Posterior vena cava (tissue), 2 donors: ENCODE results near the gene OSBPL2. TPM values are rescaled to one million over a fixed set of nuclear protein-coding genes. Genes with fewer than 3 reads are reported as not detected.

Source experiments
- DNase-seq: peaks from one replicate; pipeline ENCODE4 v3.0.0-alpha.2; 2020; ENCODE audit warnings: low spot score
- intact Hi-C, 2 donors: fragments of 100-400 bp; cut with DNase I; formaldehyde crosslinking; loops; one replicate each; pipeline versions ENCODE4 v1.14.1 to v1.14.2; 2022 to 2023
- total RNA-seq, 2 donors: library from RNA; stranded (reverse); fragmentation: NEBNext Ultra II Directional; extraction: Animal tissue kit (Norgen Biotek cat#: 25700); gene quantifications; one replicate each; pipeline ENCODE4 v1.2.1, GENCODE V29; 2021
- donor health status: DM: yes; HTN: yes; CAD: no.
- donor health status: DM: yes; HTN: yes; CAD: no.

Gene OSBPL2
- total RNA-seq, 2 donors from 2014 or later: 31.8 to 34.7 TPM

GRCh38 chr20:62219101-62219991, 19.0 kb upstream of the OSBPL2 start:
- DNase-seq: no peak

GRCh38 chr20:62219992-62220665, 18.2 kb upstream of the OSBPL2 start, which contains the start of gene HRH3:
TSS of gene HRH3 (minus strand) at chr20:62220278. CDS start at chr20:62219970, 308 bp downstream.
- intact Hi-C loops: no loop called here
- no peak for DNase-seq

More at GRCh38 chr20:62219101-62219991, 19.0 kb upstream of the OSBPL2 start:
- intact Hi-C loops: no loop called here

- DNase-seq: no peak
- intact Hi-C loops: no loop called here
Measured at GRCh38 chr20:62220666-62221568, 17.4 kb upstream of the OSBPL2 start.

DNA sequence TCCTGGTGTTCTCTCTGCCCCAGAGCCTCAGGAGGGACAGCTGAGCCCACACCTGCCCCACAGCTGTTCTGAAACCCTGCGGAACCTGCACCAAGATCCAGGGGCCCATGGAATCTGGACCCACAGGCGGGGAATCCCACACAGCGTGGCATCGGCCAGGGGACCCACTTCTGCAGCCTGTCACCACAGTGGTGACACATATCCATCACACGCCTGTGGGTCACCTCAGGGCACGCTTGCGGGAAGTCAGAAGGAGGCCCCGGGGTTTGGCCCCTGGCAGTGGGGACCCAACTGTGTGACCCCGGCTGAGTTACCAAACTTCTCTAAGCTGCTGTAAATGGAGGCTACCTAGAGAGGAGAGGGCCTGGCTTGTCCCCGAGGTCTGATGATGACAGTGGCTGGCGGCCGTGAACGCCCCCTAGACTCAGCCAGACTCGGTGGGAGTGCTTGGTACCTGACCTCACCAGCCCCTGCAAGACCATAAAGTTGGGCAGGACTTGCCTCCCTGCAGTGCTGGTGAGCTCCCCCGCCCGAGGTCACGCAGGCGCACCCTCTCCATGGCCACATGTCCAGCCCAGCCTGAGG, 16.0 kb upstream of the OSBPL2 start:
- DNase-seq: no peak
- intact Hi-C loops: no loop called here

- intact Hi-C loops: no loop called here
- DNase-seq: no peak
Measured at GRCh38 chr20:62222972-62223371, 15.3 kb upstream of the OSBPL2 start.

DNA sequence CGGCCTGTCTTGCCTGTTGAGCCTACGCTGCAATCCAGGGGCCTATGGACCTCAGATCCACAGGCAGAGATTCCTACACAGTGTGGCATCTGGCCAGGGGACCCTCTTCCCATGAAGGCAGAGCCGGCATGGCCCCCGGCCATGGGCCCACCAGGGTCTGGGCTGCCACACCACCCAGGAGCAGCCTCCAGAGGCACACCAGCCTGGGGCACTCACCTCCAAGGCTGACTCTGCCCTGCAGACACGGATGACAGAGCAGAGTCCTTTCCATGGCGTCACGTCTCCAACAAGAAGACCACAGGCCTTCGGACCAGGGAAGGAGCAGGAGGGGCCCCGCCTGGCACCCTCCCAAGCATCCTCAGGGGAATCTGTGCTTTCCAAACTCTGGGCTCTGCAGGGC, 14.8 kb upstream of the OSBPL2 start:
- intact Hi-C loops: no loop called here
- no peak for DNase-seq

GRCh38 chr20:62224113-62224855, 14.0 kb upstream of the OSBPL2 start:
- intact Hi-C loops: no loop called here
- DNase-seq: no peak

DNA sequence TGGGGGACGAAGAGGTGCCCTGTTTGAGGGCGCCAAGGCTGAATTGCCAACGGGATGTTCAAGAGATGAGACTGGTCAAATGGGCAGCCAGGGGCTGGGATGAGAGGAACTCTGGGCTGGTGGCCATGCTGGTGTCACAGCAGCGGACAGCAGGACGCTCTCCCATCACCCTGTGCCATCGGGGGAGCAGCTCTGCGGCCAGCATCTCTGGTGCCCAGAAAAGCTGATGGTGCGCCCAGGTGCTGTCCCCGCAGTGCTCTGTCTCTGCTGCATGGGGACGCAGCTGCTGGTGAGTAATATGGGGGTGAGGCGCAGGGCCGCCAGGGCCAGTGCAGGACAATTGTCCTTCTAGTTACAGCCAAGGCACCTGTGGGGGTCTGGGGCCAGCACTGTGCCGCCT, 13.3 kb upstream of the OSBPL2 start:
- DNase-seq: no peak

DNA sequence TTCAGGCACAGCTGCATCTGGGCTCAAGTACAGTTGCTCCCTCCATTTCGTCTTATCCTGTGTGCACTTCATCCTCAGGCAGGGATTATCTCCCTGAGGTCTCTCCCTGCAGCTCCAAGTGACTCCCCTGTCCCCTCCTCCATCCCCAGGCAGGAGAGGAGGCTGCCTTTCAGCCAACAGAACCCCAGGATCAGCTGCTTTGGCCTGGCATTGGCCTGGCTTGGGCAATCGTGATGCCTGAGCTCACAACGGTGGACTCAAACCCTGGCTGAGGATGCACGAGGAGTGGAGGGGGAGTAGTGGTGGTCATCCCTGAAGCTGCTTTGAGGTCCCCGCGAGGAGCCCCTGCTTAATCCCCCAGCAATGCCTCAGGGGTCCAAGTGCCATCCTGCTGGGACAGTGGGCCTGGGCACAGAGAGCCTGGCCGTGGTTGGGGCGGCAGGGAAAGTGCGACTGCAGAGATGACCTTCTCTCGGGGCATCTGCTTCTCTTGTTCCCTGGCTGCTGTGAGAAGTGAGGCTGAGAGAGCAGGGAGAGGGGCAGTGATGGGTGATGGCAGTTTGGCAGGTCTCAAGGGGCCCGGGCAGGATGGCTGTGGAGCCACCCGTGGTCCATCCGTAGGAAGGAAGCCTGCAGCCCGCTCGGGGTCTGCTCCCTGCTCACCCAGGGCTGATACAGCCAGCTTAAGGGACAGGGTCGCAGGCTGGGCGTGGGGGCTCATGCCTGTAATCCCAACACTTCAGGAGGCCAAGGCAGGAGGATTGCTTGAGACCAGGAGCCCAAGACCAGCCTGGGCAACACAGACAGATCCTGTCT, 12.3 kb upstream of the OSBPL2 start:
- DNase-seq: no peak
- intact Hi-C loops: no loop called here

More for the DNA sequence above, 13.3 kb upstream of the OSBPL2 start:
- intact Hi-C loops: no loop called here

DNA sequence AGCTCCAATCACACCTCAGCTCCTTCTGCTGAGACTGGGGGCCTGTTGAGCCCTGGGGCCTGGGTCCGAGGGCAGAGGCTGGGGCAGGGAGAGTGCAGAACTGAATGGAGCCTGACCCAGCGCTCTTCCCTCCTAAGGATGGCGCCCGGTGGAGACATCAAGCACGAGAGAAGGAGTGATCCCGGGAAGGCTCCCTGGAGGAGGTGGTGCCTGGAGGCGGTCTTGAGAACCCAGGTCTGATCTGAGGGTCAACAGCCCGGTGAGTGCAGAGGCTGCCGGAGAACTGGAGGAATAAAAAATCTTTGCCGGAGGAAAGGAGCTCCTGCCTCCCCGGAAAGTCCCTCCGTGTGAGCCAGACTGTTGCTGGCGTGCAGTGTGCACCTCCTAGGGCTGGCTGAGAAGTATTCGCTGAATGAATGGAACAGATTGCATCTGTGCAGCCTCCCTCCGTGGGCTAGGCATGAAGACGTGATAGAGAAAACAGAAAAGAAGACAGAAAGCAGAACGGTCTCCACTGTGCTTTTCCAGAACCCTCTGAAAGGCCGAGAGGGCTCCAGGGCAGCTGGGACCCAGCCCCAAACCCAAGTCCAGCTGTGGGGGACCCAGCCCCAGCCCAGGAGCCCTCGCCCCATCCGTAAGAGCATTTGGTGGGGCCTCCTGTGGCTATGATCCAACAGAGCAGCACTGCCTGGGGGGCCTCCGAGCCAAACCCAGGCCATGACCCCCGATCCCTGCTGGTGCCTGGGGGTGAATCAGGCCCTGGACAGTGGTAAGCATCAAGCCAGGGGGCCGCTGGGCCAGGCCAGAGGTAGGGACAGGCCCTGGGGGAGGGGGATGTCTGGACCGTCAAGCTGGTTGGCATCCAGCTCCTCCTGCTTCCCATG, 11.4 kb upstream of the OSBPL2 start:
- no peak for DNase-seq

GRCh38 chr20:62227591-62227976, 10.7 kb upstream of the OSBPL2 start:
- DNase-seq: no peak
- intact Hi-C loops: no loop called here

More for the DNA sequence above, 11.4 kb upstream of the OSBPL2 start:
- intact Hi-C loops: no loop called here

- DNase-seq: no peak
- intact Hi-C loops: no loop called here
Measured at GRCh38 chr20:62227977-62228958, 10.1 kb upstream of the OSBPL2 start.

DNA sequence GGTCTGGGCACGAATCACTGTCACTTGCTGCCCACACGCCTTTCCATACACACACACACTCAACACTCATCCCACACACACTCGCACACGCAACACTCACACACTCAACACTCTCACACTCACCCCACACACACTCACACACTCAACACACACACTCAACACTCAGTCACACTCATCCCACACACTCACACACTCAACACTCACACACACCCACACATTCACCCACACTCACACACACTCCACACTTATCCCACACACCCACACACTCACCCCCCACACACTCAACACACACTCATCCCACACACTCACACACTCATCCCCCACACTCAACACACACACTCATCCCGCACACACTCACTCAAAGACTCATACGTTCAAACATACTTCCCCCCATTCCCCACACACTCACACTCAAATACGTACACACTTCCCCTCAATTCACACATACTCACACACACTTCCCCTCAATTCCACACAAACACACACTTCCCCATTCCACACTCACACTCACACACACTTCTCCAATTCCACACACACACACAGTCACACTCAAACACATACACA, 9.3 kb upstream of the OSBPL2 start:
- DNase-seq: no peak
- intact Hi-C loops: no loop called here

- DNase-seq: no peak
- intact Hi-C loops: no loop called here
Measured at GRCh38 chr20:62229667-62230066, 8.7 kb upstream of the OSBPL2 start.

DNA sequence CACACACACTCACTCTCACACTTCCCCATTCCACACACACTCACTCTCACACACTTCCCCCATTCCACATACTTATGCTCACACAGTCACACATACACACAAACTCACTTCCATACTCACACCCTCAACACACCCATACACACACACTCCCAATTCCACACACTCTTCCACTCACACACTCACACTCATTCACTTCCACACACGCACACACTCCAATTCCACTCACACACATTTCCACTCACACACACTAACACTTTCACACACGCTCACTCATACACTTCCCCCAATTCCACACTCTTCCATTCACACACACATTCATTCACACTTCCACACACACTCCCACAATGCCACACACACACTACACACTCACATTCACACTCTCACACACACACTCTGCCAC, 8.0 kb upstream of the OSBPL2 start:
- no peak for DNase-seq
- intact Hi-C loops: no loop called here
